HG03139 (cell line): Measurements from ENCODE around the gene TRABD2B.

Experiments used
- ATAC-seq: cut with Tn5 transposase; IDR thresholded peaks from one replicate; pipeline ENCODE4 v1.9.1; 2021; ENCODE audit not compliant: unreplicated experiment

TRABD2B gene

DNA sequence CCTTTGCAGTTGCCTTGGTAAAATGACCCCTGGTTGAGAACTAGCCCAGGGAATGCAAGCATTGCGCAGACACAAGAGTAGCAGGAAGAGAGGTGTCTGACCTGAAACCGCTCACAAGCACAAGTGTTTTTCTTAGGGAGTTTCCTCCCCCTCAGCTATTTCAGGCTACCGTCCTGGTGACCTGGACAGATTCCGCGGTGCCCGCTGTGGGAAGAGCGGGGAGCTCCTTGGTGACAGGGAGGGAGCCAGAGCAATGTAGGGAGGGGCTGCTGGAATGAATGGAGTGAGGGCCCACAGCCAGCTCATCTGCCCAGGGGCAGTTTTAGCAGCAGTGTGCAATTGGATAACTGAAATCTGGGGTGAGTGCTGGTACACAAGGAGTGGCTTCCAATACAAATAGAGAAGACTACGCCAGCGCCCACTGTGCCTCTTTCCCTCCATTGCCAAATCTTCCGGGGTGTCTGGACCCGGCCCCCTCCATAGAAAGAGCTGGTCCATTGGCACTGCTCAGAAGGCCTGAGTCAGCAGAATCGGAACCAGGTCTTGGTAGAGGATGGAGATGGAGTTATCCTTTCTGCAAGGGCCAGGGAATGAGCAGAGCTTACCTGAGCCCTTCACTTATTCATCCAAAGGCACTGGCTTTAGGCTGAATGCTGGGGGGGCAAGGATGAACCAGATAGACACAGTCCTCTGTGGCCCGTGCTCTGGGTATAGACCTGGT, 82.8 kb downstream of the TRABD2B start:
- ATAC-seq = no peak

DNA sequence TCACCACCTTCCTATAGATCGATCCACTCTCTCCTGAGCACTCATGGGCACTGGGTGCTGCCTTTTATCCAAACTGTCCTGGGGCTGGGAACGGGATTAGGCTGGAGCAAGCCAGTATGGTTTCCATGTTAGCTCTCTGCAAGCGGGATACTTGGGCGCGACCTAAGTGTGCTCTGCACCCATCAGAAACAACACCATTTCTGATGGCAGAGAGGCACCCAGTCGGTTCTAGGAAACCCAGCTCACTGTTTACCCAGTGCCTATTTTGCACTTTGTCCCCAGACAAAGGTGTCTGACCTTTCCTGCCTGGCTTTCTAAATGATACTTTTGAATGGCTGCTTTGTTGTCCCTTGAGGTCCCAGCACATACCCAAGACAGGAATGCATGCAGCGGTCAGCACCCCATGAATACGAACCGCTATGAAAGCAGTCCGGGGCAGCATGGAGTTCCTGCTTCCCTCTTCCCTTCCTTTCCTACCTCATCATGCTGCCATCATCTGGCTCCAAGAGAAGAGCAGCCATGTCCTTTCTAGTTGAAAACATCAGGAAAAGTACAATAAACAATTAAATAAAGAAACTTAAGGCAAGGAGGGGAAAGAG, 83.9 kb downstream of the TRABD2B start:
- ATAC-seq = no peak

DNA sequence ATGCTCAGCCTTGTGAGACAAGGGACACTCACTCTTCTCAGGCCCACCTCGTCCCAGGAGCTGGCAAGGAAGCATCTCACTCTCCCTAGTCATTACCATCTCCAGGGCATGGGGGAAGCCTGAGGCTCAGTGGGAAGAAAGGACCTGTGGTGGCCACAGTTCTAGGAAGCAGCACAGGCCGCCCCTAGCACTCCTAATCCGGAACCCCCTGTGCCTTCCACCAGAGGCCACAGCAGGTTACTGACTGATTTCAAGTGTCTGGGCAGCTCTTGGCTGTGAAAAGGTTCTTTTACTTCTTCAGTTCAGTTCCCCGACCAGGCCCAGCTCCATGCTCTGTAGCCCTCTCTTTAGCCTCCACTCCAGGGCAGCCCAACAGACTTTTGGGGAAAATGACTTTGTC, 84.4 kb downstream of the TRABD2B start:
- ATAC-seq = no peak

DNA sequence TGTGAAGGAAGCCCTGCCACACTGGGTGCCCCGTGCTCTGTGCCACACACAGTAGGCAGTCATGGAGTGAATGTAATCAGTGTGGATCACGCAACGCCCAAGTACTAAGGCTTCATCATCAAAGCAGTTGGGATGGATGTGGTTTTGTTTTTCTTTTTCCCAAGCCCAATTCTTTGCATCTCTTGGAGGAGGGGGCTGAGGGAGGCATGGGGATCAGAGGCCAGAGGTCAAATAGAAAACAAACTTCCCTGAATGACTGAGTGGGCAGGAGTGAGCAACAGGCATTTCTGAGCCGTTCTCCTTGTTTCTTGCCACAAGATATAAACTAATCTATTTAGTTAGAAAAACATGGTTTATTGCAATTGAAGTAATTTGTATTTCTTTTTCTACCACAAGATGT, 85.3 kb downstream of the TRABD2B start:
- no peak for ATAC-seq

DNA sequence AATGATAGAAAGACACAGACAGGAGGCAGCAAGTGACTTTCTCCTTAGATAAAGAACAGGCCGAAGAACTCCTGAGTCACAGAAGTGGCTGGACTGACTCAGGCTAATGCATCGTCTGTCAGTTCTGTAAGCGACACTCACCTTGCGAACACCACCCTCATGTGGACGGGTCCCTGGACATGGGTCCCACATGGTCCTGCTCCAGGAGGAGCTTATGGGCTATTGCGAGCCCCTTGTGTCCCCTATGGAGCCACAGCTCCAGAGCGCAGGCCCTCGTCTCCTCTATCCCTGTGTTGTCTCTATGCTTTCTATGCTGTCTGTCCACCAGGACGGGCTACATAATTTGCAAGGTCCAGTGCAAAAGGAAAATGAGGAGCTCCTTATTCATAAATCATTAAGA, 85.8 kb downstream of the TRABD2B start:
- ATAC-seq = no peak

DNA sequence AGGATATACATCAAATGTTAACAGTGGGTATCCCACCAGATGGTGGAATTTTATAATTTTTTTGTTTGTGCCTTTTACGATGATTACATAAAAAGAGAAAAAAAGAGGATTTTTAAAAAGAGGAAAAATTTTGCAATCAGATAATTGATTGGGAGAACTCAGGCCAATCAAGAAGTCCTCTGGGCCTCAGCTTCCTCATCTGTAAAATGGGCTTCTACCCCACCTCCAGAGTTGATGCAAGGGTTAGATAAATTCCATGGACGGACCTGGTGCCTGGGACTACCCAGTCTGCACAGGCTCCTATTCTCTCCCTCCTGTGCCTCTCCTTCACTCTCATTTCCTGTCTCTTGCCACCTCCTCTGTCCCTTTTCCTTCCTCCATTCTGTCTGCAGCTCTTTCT, 88.9 kb downstream of the TRABD2B start:
- ATAC-seq = no peak

DNA sequence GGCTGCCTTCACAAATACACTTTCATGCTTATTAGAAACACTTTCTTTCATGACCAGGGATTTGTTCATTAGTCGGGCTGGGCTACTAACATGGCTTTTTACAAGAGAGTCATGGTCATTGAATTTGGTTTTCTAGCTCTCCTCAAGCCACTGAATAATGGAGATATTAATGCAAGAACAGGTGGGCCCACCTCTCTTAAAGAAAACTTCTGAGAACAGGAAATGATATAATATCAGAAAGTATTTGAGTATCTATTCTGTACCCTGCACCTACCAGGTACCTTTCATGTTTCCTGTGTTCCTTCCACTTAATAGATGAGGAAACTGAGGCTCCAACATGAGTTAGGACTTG, 90.0 kb downstream of the TRABD2B start:
- ATAC-seq = no peak

DNA sequence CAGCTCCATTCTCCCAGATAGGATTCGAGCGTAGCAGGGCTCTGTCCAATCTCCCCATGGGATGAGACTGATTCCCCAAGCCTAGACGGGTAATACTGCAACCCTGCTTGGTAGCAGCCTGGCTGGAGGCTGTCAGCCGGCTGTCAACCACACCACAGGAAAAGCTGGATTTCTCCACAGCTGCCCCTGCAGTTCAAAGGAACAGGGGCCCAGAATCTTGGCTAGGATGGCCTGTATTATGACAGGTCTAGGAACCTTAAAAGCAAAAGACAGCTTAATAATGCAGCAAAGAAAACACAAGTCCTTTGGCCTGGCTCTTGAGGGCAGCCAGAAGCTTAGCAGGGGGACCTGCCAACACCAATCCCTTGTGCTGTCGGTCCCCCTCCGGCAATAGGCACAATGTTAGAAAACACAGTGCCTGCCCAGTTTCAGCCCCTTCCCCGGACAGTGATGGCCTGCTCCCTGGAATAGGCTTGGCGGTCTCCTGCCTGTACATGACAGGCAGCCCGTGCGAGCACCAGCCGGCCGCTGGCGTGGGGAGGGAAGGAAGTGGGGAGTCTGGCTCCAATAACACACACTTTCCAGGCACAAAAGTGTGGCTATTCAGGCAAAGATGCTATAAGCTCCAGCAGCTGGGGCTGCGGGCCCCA, 90.5 kb downstream of the TRABD2B start:
- ATAC-seq = no peak

DNA sequence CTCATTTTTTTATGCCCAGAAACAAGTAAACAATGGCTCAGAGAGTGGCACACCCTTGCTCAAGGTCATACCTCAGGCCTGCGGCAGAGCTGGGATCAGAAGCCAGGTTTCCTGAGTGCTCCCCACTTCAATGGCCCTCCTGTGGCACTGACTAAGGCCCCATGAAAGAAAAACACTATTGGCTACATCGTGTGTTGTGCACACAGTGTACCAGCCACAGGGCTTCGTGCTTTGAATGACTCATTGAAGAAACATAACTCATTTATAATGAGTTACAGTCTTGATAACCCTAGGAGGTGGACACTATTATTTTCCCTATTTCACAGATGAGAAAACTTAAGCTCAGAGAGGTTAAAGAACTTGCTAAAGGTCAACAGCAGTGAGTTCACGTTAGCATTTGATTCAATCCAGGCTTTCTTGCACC, 91.2 kb downstream of the TRABD2B start:
- ATAC-seq = no peak

DNA sequence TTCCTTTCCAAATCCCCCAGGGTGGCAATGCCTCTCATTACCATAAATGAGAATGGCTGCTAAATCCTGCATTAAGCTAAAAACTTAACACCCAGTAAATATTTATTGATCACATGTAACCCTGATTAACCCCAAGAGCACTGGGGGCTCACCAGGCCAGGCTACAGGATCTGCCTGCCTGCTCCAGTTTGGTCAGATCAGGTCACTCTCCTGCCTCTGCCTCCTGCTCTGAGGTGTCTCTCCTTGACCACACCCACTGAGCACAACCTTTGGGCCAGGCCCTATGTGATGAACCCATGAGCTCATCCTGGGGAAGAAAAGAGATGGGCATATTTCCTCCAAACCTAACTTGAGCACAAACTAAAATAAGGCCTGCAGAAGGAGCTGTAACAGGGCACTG, 93.5 kb downstream of the TRABD2B start:
- ATAC-seq = no peak

DNA sequence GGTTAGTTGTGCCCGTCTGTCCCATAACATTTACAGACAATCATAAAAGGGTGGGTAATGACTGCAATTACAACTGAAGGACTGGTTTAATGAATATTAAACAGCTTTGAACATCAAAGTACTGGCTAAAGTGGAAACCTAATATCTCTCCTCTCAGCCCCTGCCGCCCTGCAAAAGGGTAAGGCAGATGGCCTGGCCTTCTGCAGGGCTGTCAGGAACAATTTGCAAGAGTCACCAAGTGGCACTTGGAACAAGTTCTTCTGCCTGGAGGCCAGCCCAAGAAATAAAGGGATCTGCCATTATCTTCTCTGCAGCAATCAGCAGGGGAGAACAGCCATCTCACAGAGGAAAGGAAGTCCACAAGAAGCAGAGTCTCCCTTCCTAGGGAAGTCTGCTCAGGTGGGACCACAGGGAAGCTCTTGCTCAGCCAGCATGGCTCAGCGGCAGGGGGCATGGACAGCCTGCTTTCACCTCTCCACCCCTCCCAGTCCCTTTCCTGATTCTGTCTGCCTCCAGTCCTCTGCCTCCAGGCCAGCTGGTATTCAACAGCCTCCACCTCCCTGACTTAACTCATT, 96.1 kb downstream of the TRABD2B start:
- no peak for ATAC-seq

DNA sequence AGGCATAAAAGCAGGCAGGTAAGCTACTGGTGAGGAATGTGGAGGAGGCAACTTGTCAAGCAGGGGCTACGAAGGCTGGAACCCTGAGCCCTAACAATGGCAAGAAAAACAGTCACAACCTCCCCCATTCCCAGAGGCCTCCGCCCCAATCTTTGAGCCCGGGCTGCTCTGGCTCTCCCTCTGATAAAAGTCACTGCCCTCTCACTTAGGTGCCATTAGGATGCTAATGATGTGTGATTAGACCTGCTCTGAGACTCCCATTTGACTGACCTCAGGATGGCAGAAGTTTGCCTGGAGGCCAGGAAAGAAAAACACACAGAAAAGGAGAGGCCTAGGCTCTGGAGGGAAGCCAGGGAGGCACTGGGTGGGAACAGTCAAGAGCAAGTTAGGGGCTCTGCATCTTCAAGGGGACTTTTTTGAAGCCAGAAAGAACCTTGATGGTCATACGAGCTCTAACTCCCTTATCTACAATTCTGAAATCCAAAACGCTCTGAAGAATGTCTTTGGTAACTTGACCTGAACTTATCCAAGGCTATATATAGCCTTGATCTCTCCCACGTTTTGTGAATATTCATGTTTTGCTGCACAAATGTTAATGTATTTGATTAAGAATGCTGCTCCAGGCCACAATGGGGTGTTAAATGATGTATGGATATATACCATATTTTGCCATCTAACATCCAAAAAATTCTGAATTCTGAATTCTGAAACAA, 98.9 kb downstream of the TRABD2B start:
- no peak for ATAC-seq

DNA sequence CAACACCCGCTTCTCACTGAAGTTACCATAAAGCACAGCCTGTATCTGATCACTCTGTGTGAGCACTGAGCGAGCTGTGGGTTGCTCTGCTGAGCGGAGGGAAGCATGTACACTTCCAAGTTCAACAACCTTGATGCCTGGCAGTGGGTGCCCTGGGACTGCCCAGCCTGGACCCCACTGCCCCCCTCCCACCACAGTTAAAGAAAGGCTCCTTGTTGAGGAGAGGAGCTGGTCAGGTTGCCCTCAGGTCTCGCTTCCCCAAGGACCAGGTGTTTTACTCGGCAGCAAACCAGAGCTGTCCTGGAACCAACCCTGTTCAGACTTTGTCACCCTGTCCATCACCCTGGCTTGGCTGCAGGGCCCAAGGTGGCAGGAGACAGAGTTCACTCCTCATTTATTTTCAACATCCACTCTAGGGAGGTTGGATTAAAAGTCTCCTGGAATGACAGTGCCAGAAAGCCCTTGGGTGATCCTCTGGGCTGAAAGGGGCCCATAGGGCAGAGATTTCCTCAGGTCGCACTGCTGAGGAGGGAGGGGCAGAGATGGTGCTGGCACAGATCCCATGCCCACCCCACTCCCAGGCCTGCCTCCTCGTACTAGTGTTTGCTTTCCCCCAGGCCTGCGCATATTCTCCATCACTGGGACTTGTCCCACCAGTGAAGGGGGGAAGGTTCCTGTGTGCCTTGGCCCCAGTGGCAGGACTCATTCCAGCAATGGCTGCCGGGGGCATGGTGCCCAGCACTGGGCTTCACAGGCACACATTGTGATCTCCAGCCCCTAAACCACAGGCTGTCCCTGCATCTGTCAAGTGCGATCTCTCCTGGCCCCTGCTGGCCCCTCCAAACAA, 101.7 kb downstream of the TRABD2B start:
- no peak for ATAC-seq

DNA sequence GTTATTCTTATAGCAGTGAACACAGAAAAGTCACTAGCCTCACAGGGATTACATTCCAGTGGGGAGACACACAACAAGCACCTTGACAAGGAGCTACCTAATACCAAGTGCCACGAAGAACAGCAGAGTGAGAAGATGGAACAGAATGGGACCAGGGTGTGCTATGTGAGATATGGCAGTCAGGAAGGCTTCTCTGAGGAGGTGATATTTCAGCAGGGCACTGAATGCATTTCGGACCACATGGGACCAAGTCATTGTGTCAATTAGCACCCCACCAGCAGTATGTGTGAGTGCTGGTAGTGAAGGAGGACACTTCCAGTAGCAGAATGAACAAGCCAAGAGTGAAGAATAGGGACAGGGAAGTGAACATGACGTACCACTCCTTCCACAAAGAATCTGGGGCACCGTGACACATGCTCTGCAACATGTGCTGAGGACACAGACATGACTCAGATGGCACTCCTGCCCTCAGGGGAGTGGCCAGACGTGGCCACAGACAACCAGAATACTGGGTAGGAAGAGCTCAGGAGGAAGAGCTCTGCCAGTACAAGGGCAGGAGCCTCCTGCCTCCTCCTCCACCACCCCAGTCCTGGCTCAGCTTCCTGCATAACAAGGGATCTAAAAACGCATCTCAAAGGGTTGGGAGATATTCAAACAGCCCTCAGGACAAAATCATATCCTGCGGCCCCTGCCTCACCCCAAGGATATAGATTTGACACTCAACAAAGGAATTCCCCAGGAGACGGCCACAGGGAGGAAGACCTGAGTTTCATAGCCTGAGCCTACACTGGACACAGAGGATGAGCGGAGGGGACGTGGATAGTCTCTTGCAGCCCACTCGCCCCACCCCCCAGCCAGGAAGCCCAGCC, 102.5 kb downstream of the TRABD2B start:
- no peak for ATAC-seq

DNA sequence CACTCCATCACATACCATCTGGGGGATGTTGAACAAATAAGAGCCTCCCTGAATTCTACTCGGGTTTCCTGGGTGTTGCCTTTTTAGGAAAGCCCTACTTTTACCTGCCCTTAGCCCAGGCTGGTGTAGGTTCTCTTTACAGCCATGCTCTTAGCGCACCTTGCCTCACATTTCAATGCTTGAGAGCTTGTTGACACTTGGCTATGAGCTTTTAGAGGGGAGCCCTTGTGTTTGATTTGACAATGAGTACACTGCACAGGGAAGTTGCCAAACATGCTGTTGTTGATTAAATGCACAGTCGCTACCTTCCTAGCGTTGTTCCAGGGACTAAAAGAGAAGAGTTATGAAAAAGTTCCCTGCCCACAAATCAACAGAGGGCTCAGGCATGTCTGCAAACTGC, 103.8 kb downstream of the TRABD2B start:
- no peak for ATAC-seq

DNA sequence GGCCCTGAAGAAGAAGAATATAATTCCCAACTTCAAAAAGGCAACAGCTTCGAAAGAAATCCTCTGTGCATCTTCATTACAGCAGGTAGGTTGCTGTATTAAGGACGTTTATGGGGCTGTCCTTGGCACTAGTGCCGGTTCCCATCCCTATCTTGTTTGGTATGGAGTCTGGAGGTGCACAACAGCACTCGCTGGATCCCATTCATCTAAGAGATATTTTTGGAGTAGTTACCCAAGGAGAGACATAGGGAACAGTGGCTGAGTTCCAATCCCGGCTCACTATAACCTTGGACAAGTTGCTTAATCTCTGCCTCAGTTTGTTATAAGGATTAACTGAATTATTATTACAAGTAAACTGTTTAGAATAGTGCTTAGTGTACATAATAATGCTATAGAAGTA, 106.4 kb downstream of the TRABD2B start:
- no peak for ATAC-seq

DNA sequence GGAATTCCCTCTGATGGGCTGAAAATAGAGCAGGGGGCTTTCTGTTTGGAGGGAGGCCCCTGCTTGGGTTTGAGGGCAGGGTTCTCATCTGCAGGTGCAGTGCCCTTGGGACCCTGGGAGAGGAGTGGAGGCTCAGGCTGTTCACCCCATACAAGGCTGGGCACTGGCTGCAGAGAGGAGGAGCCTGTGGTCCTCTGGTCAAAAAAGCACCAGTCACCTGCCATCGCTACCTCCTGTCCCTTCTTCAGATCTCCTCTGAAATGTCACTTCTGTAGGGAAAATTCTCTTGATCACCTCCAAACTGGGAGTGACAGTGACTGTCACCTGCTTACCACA, 108.9 kb downstream of the TRABD2B start:
- ATAC-seq = no peak

DNA sequence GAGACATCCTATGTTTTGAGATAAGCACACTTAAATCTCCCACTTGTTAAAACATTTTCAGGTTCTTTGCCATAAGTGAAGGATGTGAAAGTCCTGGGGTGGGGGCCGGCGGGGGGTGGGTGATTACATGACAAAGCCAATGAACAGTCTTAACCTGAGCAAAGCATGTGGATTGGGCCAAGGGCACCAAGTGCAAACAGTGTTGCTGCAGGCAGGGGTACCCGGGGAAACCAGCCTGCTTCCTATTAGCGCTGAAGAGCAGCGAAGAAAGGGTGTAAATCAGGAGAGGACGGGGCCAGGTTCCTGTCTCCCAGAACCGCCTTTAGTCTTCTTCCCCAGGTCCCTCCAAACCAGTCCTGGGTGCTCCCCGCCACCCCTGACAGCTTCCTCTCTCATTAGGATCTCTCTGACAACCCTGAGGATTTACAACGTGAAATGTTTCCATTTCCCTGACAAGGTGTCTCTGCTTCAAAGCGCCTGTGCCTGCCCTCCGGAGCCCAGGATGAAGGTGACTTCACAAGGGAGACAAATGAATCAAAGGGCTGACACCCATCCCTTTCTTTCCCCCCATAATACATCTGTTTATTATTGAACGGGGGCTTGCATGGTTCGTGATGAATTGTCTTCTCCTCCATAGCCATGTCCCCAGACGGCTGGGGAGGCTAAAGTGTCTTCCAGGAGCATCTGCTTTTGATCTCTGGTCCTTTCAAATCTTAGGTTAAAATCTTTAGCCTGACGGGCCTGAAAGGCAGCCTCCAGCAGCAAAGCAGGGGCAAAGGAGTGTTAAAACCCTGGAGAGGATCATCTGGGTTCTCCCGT, 109.5 kb downstream of the TRABD2B start:
- ATAC-seq = no peak

DNA sequence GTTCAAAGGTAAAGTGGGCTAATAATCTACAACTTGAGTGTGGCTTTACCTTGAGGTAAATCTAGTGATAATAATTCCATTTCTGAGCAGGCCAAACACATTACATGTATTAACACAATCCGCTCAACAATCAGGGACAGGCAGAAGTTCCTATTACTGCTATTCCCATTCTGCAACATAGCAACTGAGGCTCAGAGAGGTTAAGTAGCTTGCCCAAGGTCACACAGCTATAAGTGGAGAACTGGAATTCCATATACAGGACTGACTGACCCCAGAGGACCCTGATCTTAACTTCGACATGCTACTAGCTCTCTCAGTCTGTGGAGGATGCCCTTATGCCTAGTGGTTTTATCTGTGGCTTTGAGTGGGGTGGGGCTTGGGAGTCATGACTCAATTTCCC, 110.1 kb downstream of the TRABD2B start:
- no peak for ATAC-seq
